Type B pancreatic cell (in vitro differentiated cells): Measurements from ENCODE around the gene ZBTB22. TPM values are rescaled to one million over a fixed set of nuclear protein-coding genes. Genes with fewer than 3 reads are reported as not detected.
"Not testable (repeated sequence)": the region's sequence is repeated elsewhere in the genome, so short reads cannot be mapped to it uniquely, and the experiment has no call there.

ENCODE experiments used
- DNase-seq: peaks from one replicate; pipeline ENCODE4 v3.0.0; 2021; ENCODE audit warnings: mixed read lengths; ENCODE audit not compliant: unreplicated experiment; ENCODE audit errors: extremely low spot score
- H3K27ac Mint-ChIP-seq: 2 replicates; pipeline ENCODE4 v1.8.0; 2021; ENCODE audit warnings: mild to moderate bottlenecking, mixed read lengths
- H3K27me3 Mint-ChIP-seq: 2 replicates; pipeline ENCODE4 v1.8.0; 2021; ENCODE audit warnings: mixed read lengths
- H3K36me3 Mint-ChIP-seq: 2 replicates; pipeline ENCODE4 v1.8.0; 2021; ENCODE audit warnings: mixed read lengths
- H3K4me1 Mint-ChIP-seq: one replicate; pipeline ENCODE4 v1.8.0; 2021; ENCODE audit warnings: mixed read lengths; ENCODE audit not compliant: unreplicated experiment
- H3K4me3 Mint-ChIP-seq: 2 replicates; pipeline ENCODE4 v1.8.0; 2021; ENCODE audit warnings: mild to moderate bottlenecking, mixed read lengths
- H3K9me3 Mint-ChIP-seq: 2 replicates; pipeline ENCODE4 v1.8.0; 2021; ENCODE audit warnings: mixed read lengths
- total RNA-seq: library from RNA; stranded (reverse); gene quantifications from 2 replicates; pipeline ENCODE4 v1.2.1, GENCODE V29; 2021; ENCODE audit warnings: low replicate concordance
- TF ChIP-seq, protein P1 (sequence below): fragments of 200-600 bp; sonication (generic); conservative IDR thresholded peaks from 2 replicates; pipeline ENCODE4 v1.5.0; 2021; ENCODE audit warnings: antibody characterized with exemption, mild to moderate bottlenecking

ZBTB22 gene
- total RNA-seq, 1 donor from 2014 or later, result 21.1 TPM

DNA sequence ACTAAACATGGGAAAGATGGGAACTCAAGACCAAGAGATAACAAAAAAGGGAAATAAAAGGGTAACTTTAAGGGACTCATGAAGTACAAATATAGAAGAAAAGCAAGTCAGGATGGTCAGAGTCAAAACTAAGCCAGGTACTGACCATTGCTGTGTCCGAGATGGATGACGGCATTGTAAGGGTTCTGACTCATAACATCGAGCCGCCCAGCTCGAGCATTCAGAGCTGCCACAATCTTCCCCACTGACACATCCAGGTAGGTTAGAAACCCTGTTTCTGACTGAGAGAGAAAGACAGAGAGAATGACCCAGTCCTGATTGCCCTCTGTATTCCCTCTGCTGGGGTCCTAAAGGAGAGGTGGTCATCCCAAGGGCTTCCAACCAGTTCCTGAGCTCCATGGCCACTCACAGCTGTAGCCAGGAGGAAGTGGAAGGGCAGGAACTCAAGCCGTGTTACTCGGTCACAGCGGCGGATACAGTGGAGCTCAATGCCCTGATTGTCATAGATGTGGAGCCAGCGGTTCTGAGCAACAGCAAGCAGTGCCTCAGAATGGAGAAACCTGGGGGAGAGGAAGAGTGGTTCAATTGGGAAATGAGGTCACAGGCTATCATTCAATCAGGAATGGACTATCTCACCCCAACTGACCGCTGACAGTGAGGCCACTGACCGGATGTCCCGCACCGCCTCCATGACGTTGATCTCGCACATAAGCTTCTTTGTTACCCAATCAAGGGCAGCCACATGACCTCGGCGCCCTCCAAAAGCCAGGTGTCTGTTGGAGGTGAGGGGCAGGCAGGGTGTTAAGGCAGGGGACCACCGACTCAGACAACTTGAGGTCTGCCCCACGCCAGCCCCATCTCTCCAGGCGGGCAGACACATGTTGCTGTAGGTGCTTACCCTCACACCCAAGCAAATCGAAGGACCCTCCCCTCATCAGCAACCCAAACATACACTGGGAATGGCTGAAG lies 30.3 kb downstream of the ZBTB22 start:
- Mint-ChIP-seq H3K36me3 (peaks cover 13% of the 10 kb centered on the region), H3K9me3 (no peaks in the 10 kb centered on the region), H3K4me1 (peaks cover 22% of the 10 kb centered on the region), H3K27ac (no peak overlapping the region), H3K4me3 (peak overlapping the region; percentile 99), H3K27me3 (no peaks in the 10 kb centered on the region)
- TF ChIP-seq, protein P1, sequence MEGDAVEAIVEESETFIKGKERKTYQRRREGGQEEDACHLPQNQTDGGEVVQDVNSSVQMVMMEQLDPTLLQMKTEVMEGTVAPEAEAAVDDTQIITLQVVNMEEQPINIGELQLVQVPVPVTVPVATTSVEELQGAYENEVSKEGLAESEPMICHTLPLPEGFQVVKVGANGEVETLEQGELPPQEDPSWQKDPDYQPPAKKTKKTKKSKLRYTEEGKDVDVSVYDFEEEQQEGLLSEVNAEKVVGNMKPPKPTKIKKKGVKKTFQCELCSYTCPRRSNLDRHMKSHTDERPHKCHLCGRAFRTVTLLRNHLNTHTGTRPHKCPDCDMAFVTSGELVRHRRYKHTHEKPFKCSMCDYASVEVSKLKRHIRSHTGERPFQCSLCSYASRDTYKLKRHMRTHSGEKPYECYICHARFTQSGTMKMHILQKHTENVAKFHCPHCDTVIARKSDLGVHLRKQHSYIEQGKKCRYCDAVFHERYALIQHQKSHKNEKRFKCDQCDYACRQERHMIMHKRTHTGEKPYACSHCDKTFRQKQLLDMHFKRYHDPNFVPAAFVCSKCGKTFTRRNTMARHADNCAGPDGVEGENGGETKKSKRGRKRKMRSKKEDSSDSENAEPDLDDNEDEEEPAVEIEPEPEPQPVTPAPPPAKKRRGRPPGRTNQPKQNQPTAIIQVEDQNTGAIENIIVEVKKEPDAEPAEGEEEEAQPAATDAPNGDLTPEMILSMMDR, result no peak
- DNase-seq, result no peak

DNA sequence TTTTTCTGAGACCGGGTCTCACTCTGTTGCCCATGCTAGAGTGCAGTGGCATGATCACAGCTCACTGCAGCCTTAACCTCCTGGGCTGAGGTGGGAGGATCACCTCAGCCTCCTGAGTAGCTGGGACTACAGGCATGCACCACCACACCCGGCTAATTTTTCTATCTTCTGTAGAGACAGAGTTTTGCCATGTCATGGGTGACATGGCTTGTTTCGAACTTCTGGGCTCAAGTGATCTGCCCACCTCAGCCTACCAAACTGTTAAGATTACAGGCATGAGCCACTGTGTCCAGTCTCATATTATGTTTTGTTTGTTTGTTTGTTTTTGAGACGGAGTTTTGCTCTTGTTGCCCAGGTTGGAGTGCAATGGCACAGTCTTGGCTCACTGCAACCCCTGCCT lies 32.3 kb downstream of the ZBTB22 start:
- not testable (repeated sequence) for H3K4me3 Mint-ChIP-seq, DNase-seq, H3K27me3 Mint-ChIP-seq, H3K27ac Mint-ChIP-seq, H3K9me3 Mint-ChIP-seq
- Mint-ChIP-seq H3K4me1 (peaks cover 18% of the 10 kb centered on the region), H3K36me3 (peaks cover 13% of the 10 kb centered on the region)

DNA sequence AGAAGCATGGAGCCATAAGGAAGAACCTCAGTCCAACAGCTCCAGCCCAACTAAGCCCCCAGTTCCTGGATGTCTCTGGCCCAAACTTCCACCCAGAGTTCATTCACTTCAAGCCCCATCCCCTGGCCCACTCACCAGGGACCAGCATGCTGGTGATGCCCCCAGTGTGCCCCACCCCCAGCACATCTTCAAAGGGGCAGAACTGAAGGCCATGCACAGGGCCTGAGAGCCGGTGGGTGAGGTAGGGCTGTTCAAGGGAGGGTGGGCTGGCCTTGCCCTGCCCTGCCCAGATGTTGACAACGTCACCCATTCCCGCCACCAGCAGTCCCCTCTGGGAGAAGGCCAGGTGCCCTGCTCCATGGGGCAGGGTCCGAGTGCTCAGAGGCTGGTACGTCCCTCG lies 37.0 kb downstream of the ZBTB22 start:
- Mint-ChIP-seq H3K36me3 (peaks cover 7% of the 10 kb centered on the region), H3K27me3 (no peaks in the 10 kb centered on the region), H3K4me1 (peaks cover 7% of the 10 kb centered on the region), H3K9me3 (no peaks in the 10 kb centered on the region), H3K4me3 (no peak overlapping the region), H3K27ac (peak overlapping the region; percentile 63)
- TF ChIP-seq, protein P1, result no peak
- DNase-seq, result no peak

DNA sequence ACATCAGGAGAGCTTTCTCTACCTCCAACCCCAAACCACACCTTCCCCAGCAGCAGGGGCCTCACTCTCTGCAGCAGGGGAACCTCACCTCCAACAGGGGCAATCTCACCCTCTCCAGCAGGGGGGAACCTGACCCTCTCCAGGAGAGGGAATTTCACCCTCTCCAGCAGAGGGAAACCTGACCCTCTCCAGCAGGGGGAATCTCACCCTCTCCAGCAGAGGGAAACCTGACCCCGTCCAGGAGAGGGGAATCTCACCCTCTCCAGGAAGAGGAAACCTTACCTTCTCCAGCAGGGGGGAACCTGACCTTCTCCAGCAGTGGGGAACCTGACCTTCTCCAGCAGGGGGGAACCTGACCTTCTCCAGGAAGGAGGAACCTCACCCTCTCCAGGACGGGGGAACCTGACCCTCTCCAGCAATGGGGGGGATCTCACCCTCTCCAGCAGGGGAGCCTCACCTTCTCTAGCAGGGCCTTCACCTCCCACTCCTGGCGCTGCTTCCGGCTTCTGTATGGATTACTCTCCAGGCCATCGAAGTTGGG lies 37.5 kb downstream of the ZBTB22 start:
- H3K27me3 Mint-ChIP-seq, result no peaks in the 10 kb centered on the region
- no peaks in the 10 kb centered on the region for H3K9me3 Mint-ChIP-seq
- H3K4me3 Mint-ChIP-seq, result peak overlapping the region; percentile 55
- DNase-seq, result no peak
- H3K27ac Mint-ChIP-seq, result peak overlapping the region; percentile 63
- TF ChIP-seq, protein P1, result peak; percentile 56
- peaks cover 8% of the 10 kb centered on the region for H3K36me3 Mint-ChIP-seq
- peaks cover 7% of the 10 kb centered on the region for H3K4me1 Mint-ChIP-seq

DNA sequence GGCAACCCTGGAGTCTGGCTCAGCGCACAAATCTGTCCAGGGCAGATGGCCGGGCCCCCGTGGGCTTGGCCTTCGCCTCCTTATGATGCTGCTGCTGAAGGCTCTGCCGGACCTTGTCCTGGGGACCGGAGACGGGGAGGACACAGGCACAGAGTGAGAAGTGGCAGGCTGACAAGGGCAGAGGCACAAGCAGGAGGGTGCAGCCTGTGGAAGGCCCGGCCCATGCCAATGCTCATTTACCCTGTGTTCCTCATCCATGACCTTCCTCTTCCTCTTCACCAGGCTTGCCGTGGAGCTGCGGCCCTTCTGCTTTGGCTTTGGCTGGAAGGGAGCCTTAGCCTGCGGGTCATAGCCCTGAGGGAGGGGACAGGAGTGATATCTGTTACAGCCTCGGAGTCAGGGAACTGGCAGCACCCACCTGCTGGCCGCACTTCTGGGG lies 38.3 kb downstream of the ZBTB22 start:
- H3K36me3 Mint-ChIP-seq, result peaks cover 15% of the 10 kb centered on the region
- no peak overlapping the region for H3K4me3 Mint-ChIP-seq
- TF ChIP-seq, protein P1, result no peak
- H3K4me1 Mint-ChIP-seq, result peaks cover 14% of the 10 kb centered on the region
- no peak for DNase-seq
- H3K27ac Mint-ChIP-seq, result peak overlapping the region; percentile 63
- no peaks in the 10 kb centered on the region for H3K9me3 Mint-ChIP-seq
- no peaks in the 10 kb centered on the region for H3K27me3 Mint-ChIP-seq

DNA sequence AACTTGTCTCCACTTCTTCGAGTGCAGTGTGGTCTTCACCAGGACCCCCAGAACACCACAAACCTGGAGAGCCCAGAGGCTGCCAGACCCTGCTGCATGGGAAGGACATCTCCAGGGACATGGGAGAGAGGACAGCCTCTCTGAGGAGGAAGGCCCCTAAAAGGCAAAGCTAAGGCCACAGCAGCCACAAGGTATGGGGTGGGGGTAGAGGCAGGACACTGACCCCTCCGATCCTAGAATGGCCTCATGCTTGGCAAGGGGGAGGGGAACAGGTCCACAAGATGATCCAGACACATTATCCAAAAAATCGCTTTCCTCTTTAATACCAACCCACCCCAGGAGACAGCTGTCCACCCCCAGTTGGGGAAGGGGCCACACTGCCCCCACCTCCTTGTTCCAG lies 38.7 kb downstream of the ZBTB22 start:
- H3K9me3 Mint-ChIP-seq, result no peaks in the 10 kb centered on the region
- peaks cover 18% of the 10 kb centered on the region for H3K36me3 Mint-ChIP-seq
- H3K27me3 Mint-ChIP-seq, result no peaks in the 10 kb centered on the region
- H3K4me1 Mint-ChIP-seq, result peaks cover 16% of the 10 kb centered on the region
- H3K27ac Mint-ChIP-seq, result peak overlapping the region; percentile 63
- no peak for DNase-seq
- TF ChIP-seq, protein P1, result no peak
- peak overlapping the region; percentile 55 for H3K4me3 Mint-ChIP-seq
